GM23338 (cell line): ENCODE measurements around the gene GREB1L. TPM values are rescaled to one million over a fixed set of nuclear protein-coding genes. Genes with fewer than 3 reads are reported as not detected.

Experiments used
- ATAC-seq: fragments of 200-7000 bp; cut with Tn5 transposase; 3 replicates; pipeline ENCODE4 v1.9.1; 2020
- DNase-seq: peaks from one replicate; pipeline ENCODE4 v3.0.0-alpha.2; 2015; ENCODE audit warnings: low spot score
- H2AFZ ChIP-seq: fragments of 200-600 bp; sonication (generic); 2 replicates; pipeline ENCODE4 v1.8.0; 2016; ENCODE audit warnings: antibody characterized with exemption, mild to moderate bottlenecking, moderate library complexity
- H3F3A ChIP-seq: fragments of 200-600 bp; sonication (generic); replicated peaks from 2 replicates; pipeline ENCODE4 v1.8.0; 2017; ENCODE audit warnings: antibody characterized with exemption, mixed run types, low read depth
- H3K27ac ChIP-seq: fragments of 200-600 bp; sonication (generic); 2 replicates; pipeline ENCODE4 v1.6.1; 2016; ENCODE audit warnings: low read depth
- H3K27me3 ChIP-seq: fragments of 200-600 bp; sonication (generic); 2 replicates; pipeline ENCODE4 v1.8.0; 2016; ENCODE audit warnings: mild to moderate bottlenecking, mixed run types, moderate library complexity; ENCODE audit not compliant: insufficient read depth
- H3K36me3 ChIP-seq: fragments of 200-600 bp; sonication (generic); 2 replicates; pipeline ENCODE4 v1.8.0; 2016; ENCODE audit warnings: mild to moderate bottlenecking; ENCODE audit not compliant: insufficient read depth
- H3K4me1 ChIP-seq: fragments of 200-600 bp; sonication (generic); 2 replicates; pipeline ENCODE4 v1.8.0; 2016; ENCODE audit warnings: mild to moderate bottlenecking, moderate library complexity; ENCODE audit not compliant: insufficient read depth
- H3K4me2 ChIP-seq: fragments of 200-600 bp; sonication (generic); 2 replicates; pipeline ENCODE4 v1.7.1; 2017; ENCODE audit warnings: mixed run types
- H3K4me3 ChIP-seq: fragments of 200-600 bp; sonication (generic); 2 replicates; pipeline ENCODE4 v1.6.1; 2016; ENCODE audit warnings: mixed run types
- H3K79me2 ChIP-seq: fragments of 200-600 bp; sonication (generic); replicated peaks from 2 replicates; pipeline ENCODE4 v1.8.0; 2017; ENCODE audit warnings: mild to moderate bottlenecking; ENCODE audit not compliant: insufficient read depth
- H3K9me2 ChIP-seq: fragments of 200-600 bp; sonication (generic); 2 replicates; pipeline ENCODE4 v1.8.0; 2017; ENCODE audit not compliant: insufficient read depth
- H4K20me1 ChIP-seq: fragments of 200-600 bp; sonication (generic); replicated peaks from 2 replicates; pipeline ENCODE4 v1.8.0; 2017; ENCODE audit warnings: mild to moderate bottlenecking; ENCODE audit not compliant: insufficient read depth
- H3K27ac Mint-ChIP-seq: 2 replicates; pipeline ENCODE4 v1.8.0; 2020; ENCODE audit warnings: inconsistent platforms, mild to moderate bottlenecking, moderate library complexity, mixed read lengths
- H3K27me3 Mint-ChIP-seq: 3 replicates; pipeline ENCODE4 v1.8.0; 2022; ENCODE audit warnings: low read depth, mild to moderate bottlenecking, moderate library complexity, mixed read lengths, inconsistent platforms; ENCODE audit not compliant: insufficient read depth, poor library complexity
- H3K36me3 Mint-ChIP-seq: 3 replicates; pipeline ENCODE4 v1.8.0; 2021; ENCODE audit warnings: low read depth, mild to moderate bottlenecking, inconsistent platforms, moderate library complexity, mixed read lengths
- H3K4me1 Mint-ChIP-seq: 3 replicates; pipeline ENCODE4 v1.8.0; 2020; ENCODE audit warnings: mild to moderate bottlenecking, inconsistent platforms, mixed read lengths
- H3K4me3 Mint-ChIP-seq: 3 replicates; pipeline ENCODE4 v1.8.0; 2021; ENCODE audit warnings: moderate library complexity, mild to moderate bottlenecking, inconsistent platforms, mixed read lengths
- H3K9me3 Mint-ChIP-seq: 3 replicates; pipeline ENCODE4 v1.8.0; 2020; ENCODE audit warnings: moderate library complexity, mild to moderate bottlenecking, inconsistent platforms, mixed read lengths
- CTCF ChIP-seq, 2 experiments: fragments of 200-600 bp in 1 of 2; sonication (generic) in 1 of 2; conservative IDR thresholded peaks; 2 replicates each; pipeline versions ENCODE4 v1.5.1 to v1.6.1; 2016 to 2017; ENCODE audit warnings: antibody characterized with exemption in 2 of 2, low read depth in 2 of 2, mild to moderate bottlenecking in 2 of 2, moderate library complexity in 1 of 2
- EZH2phosphoT487 ChIP-seq: fragments of 200-600 bp; sonication (generic); IDR thresholded peaks from one replicate; pipeline ENCODE4 v1.8.1; 2018; ENCODE audit warnings: antibody characterized with exemption; ENCODE audit not compliant: unreplicated experiment
- JUNB ChIP-seq: IDR thresholded peaks from one replicate; pipeline ENCODE4 v1.6.1; 2016; ENCODE audit warnings: antibody characterized with exemption; ENCODE audit not compliant: unreplicated experiment
- NANOG ChIP-seq: IDR thresholded peaks from 2 replicates; pipeline ENCODE4 v1.6.1; 2016; ENCODE audit warnings: antibody characterized with exemption, borderline replicate concordance
- POLR2AphosphoS5 ChIP-seq: IDR thresholded peaks from 2 replicates; pipeline ENCODE4 v1.6.1; 2016; ENCODE audit warnings: antibody characterized with exemption, low read depth
- STAT1 ChIP-seq: IDR thresholded peaks from one replicate; pipeline ENCODE4 v1.6.1; 2016; ENCODE audit warnings: antibody characterized with exemption; ENCODE audit not compliant: unreplicated experiment
- ZNF114 ChIP-seq: fragments of 250-450 bp; sonication (Bioruptor Pico); IDR thresholded peaks from 2 replicates; pipeline ENCODE4 v1.5.0; 2020; ENCODE audit warnings: mild to moderate bottlenecking, moderate library complexity
- ZNF331 ChIP-seq: fragments of 250-450 bp; sonication (Bioruptor Pico); IDR thresholded peaks from 2 replicates; pipeline ENCODE4 v1.5.0; 2020; ENCODE audit warnings: low read depth, mild to moderate bottlenecking, moderate library complexity
- ZNF462 ChIP-seq: fragments of 250-450 bp; sonication (Bioruptor Pico); IDR thresholded peaks from 2 replicates; pipeline ENCODE4 v1.5.0; 2020; ENCODE audit warnings: mild to moderate bottlenecking, moderate library complexity
- polyA plus RNA-seq: library from polyadenylated mRNA; unstranded; fragments of >200 nt; fragmentation: Nextera tagmentation; extraction: Ambion mirVana; gene quantifications from 2 replicates; pipeline ENCODE4 v1.2.1, GENCODE V29; 2016
- total RNA-seq: library from RNA; depleted of rRNA; stranded (reverse); fragments of >200 nt; shearing (Covaris generic); gene quantifications from 2 replicates; pipeline ENCODE4 v1.2.3, GENCODE V29; 2014
- TF ChIP-seq, protein P1 (sequence below): IDR thresholded peaks from one replicate; pipeline ENCODE4 v1.6.1; 2018; ENCODE audit warnings: antibody characterized with exemption; ENCODE audit not compliant: unreplicated experiment

GREB1L gene
- total and polyA plus RNA-seq, 2 experiments from 2014 or later: 0.03 to 0.29 TPM

- TF ChIP-seq CTCF (conservative IDR thresholded peaks at IDR 0.05; ENCODE audit: low read depth in 2 of 2): no peak
These were observed 308.5 kb downstream of the GREB1L start (continued) for GRCh38 chr18:21550510-21550970.

- Histone ChIP-seq H4K20me1 (no peaks in the 10 kb centered on the region), H3K27ac (peak overlapping the region; percentile 70; the same call in 1 of the 2 replicates), H3K9me2 (no peaks in the 10 kb centered on the region), H3K36me3 (peaks cover 6% of the 10 kb centered on the region; the same call in 1 of the 2 replicates), H3K79me2 (0 out of 2 replicates have a peak, but pooled peaks cover 3% of the 10 kb centered on the region), H3K4me2 (no peak overlapping the region), H3K27me3 (no peaks in the 10 kb centered on the region), H3F3A (no peaks in the 10 kb centered on the region), H2AFZ (no peak overlapping the region), H3K4me3 (no peak overlapping the region), H3K4me1 (no peaks in the 10 kb centered on the region)
- H3K36me3 Mint-ChIP-seq: peaks cover 34% of the 10 kb centered on the region; the same call in 2 of the 3 replicates
- peak; percentile 6 for DNase-seq
- H3K27ac Mint-ChIP-seq: peak overlapping the region; percentile 81
- peaks cover 2% of the 10 kb centered on the region for H3K27me3 Mint-ChIP-seq
- no peaks in the 10 kb centered on the region for H3K4me1 Mint-ChIP-seq
- no peak overlapping the region for H3K4me3 Mint-ChIP-seq
- TF ChIP-seq, protein P1, sequence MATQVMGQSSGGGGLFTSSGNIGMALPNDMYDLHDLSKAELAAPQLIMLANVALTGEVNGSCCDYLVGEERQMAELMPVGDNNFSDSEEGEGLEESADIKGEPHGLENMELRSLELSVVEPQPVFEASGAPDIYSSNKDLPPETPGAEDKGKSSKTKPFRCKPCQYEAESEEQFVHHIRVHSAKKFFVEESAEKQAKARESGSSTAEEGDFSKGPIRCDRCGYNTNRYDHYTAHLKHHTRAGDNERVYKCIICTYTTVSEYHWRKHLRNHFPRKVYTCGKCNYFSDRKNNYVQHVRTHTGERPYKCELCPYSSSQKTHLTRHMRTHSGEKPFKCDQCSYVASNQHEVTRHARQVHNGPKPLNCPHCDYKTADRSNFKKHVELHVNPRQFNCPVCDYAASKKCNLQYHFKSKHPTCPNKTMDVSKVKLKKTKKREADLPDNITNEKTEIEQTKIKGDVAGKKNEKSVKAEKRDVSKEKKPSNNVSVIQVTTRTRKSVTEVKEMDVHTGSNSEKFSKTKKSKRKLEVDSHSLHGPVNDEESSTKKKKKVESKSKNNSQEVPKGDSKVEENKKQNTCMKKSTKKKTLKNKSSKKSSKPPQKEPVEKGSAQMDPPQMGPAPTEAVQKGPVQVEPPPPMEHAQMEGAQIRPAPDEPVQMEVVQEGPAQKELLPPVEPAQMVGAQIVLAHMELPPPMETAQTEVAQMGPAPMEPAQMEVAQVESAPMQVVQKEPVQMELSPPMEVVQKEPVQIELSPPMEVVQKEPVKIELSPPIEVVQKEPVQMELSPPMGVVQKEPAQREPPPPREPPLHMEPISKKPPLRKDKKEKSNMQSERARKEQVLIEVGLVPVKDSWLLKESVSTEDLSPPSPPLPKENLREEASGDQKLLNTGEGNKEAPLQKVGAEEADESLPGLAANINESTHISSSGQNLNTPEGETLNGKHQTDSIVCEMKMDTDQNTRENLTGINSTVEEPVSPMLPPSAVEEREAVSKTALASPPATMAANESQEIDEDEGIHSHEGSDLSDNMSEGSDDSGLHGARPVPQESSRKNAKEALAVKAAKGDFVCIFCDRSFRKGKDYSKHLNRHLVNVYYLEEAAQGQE: no peak
- TF ChIP-seq EZH2phosphoT487: no peak
- no peak for TF ChIP-seq NANOG
- no peak for TF ChIP-seq ZNF462 (CRISPR knock-in tag)
- TF ChIP-seq JUNB: no peak
- no peak for TF ChIP-seq ZNF331 (CRISPR knock-in tag)
- no peak for TF ChIP-seq POLR2AphosphoS5
- no peak for TF ChIP-seq STAT1
- TF ChIP-seq CTCF (conservative IDR thresholded peaks at IDR 0.05; ENCODE audit: low read depth in 2 of 2): no peak
- TF ChIP-seq ZNF114 (CRISPR knock-in tag): no peak
- no peak for ATAC-seq
- no peaks in the 10 kb centered on the region for H3K9me3 Mint-ChIP-seq
These were observed 315.7 kb downstream of the GREB1L start for GRCh38 chr18:21557607-21558253.
